Measurements from ENCODE around the gene CHRNA7. TPM values are rescaled to one million over a fixed set of nuclear protein-coding genes. Genes with fewer than 3 reads are reported as not detected.
"Not testable (repeated sequence)": the region's sequence is repeated elsewhere in the genome, so short reads cannot be mapped to it uniquely, and the experiment has no call there.

CHRNA7 gene
- total RNA-seq, 3 donors from 2014 or later, result 3.4 to 12.2 (median 5.3) TPM

- Histone ChIP-seq H3K9me3 (no peaks in the 10 kb centered on the region), H3K36me3 (ENCODE audit: low read depth) (no peaks in the 10 kb centered on the region), H3K4me1 (ENCODE audit: low read depth) (no peaks in the 10 kb centered on the region), H3K4me3 (no peak overlapping the region)
- intact Hi-C loops (cut with DNase I, micrococcal nuclease), result no loop called here
- DNase-seq (no peak), ATAC-seq (no peak)
- no peak for TF ChIP-seq CTCF (IDR thresholded peaks at IDR 0.05)
These were observed 118.7 kb downstream of the CHRNA7 start for GRCh38 chr15:32148833-32149555.

- TF ChIP-seq CTCF (IDR thresholded peaks at IDR 0.05), result no peak
- no peaks in the 10 kb centered on the region for H3K9me3 ChIP-seq
- H3K4me1 ChIP-seq (ENCODE audit: low read depth), result no peaks in the 10 kb centered on the region
- no peak for DNase-seq
- no peaks in the 10 kb centered on the region for H3K36me3 ChIP-seq (ENCODE audit: low read depth)
- intact Hi-C loops (cut with DNase I, micrococcal nuclease), result no loop called here
- H3K4me3 ChIP-seq, result no peak overlapping the region
- no peak for ATAC-seq
These were observed 122.3 kb downstream of the CHRNA7 start for GRCh38 chr15:32152574-32152973.

- H3K4me1 ChIP-seq (ENCODE audit: low read depth); intact Hi-C loops (cut with DNase I, micrococcal nuclease); ATAC-seq; H3K9me3 ChIP-seq; H3K36me3 ChIP-seq (ENCODE audit: low read depth); DNase-seq; H3K4me3 ChIP-seq: not testable (repeated sequence)
These were observed 123.7 kb downstream of the CHRNA7 start for GRCh38 chr15:32153868-32154623.

GRCh38 chr15:32162143-32162542 lies 131.8 kb downstream of the CHRNA7 start:
- intact Hi-C loops (cut with DNase I, micrococcal nuclease); H3K4me1 ChIP-seq (ENCODE audit: low read depth); H3K4me3 ChIP-seq; H3K9me3 ChIP-seq; H3K36me3 ChIP-seq (ENCODE audit: low read depth); ATAC-seq; DNase-seq: not testable (repeated sequence)

GRCh38 chr15:32164065-32164464 lies 133.8 kb downstream of the CHRNA7 start:
- H3K4me1 ChIP-seq (ENCODE audit: low read depth); ATAC-seq; H3K4me3 ChIP-seq; H3K36me3 ChIP-seq (ENCODE audit: low read depth); intact Hi-C loops (cut with DNase I, micrococcal nuclease); DNase-seq; H3K9me3 ChIP-seq: not testable (repeated sequence)

GRCh38 chr15:32164747-32165146 lies 134.4 kb downstream of the CHRNA7 start:
- H3K9me3 ChIP-seq; intact Hi-C loops (cut with DNase I, micrococcal nuclease); H3K4me1 ChIP-seq (ENCODE audit: low read depth); ATAC-seq; H3K4me3 ChIP-seq; DNase-seq; H3K36me3 ChIP-seq (ENCODE audit: low read depth): not testable (repeated sequence)

- H3K4me1 ChIP-seq (ENCODE audit: low read depth); DNase-seq; H3K9me3 ChIP-seq; H3K36me3 ChIP-seq (ENCODE audit: low read depth); H3K4me3 ChIP-seq; intact Hi-C loops (cut with DNase I, micrococcal nuclease): not testable (repeated sequence)
- peak; percentile 25 for ATAC-seq
These were observed 135.5 kb downstream of the CHRNA7 start for GRCh38 chr15:32165775-32166174.

GRCh38 chr15:32166270-32166669 lies 136.0 kb downstream of the CHRNA7 start:
- H3K9me3 ChIP-seq; H3K4me1 ChIP-seq (ENCODE audit: low read depth); H3K4me3 ChIP-seq; intact Hi-C loops (cut with DNase I, micrococcal nuclease); H3K36me3 ChIP-seq (ENCODE audit: low read depth); DNase-seq: not testable (repeated sequence)
- ATAC-seq, result peak; percentile 88

GRCh38 chr15:32167913-32168312 lies 137.6 kb downstream of the CHRNA7 start:
- intact Hi-C loops (cut with DNase I, micrococcal nuclease); DNase-seq; H3K36me3 ChIP-seq (ENCODE audit: low read depth); H3K4me3 ChIP-seq; H3K9me3 ChIP-seq; H3K4me1 ChIP-seq (ENCODE audit: low read depth): not testable (repeated sequence)
- peak; percentile 15 for ATAC-seq

- H3K36me3 ChIP-seq (ENCODE audit: low read depth); ATAC-seq; DNase-seq; intact Hi-C loops (cut with DNase I, micrococcal nuclease); H3K4me1 ChIP-seq (ENCODE audit: low read depth); H3K4me3 ChIP-seq; H3K9me3 ChIP-seq: not testable (repeated sequence)
These were observed 150.3 kb downstream of the CHRNA7 start for GRCh38 chr15:32180579-32180978.

- H3K4me1 ChIP-seq (ENCODE audit: low read depth); ATAC-seq; intact Hi-C loops (cut with DNase I, micrococcal nuclease); H3K36me3 ChIP-seq (ENCODE audit: low read depth); H3K4me3 ChIP-seq; DNase-seq; H3K9me3 ChIP-seq: not testable (repeated sequence)
These were observed 163.5 kb downstream of the CHRNA7 start for GRCh38 chr15:32193780-32194179.

GRCh38 chr15:32196206-32196605 lies 165.9 kb downstream of the CHRNA7 start:
- H3K4me1 ChIP-seq (ENCODE audit: low read depth); intact Hi-C loops (cut with DNase I, micrococcal nuclease); H3K36me3 ChIP-seq (ENCODE audit: low read depth); H3K4me3 ChIP-seq; H3K9me3 ChIP-seq; ATAC-seq; DNase-seq: not testable (repeated sequence)
